ENCODE data around the gene HDAC9. TPM values are rescaled to one million over a fixed set of nuclear protein-coding genes. Genes with fewer than 3 reads are reported as not detected.

The HDAC9 gene
- total and polyA plus RNA-seq, 2 of the 13 experiments (the other 11 are each of a cell fraction or from before 2014, with no cell fraction given): 0.05 to 0.07 TPM

- no peak for FAIRE-seq
- DNase-seq (ENCODE audit: low spot score): no peak
- Histone ChIP-seq H2AFZ (ENCODE audit: low read length) (no peak overlapping the region), H4K20me1 (ENCODE audit: insufficient read depth, low read length) (no peaks in the 10 kb centered on the region), H3K4me2 (ENCODE audit: low read depth, low read length) (no peak overlapping the region), H3K79me2 (ENCODE audit: insufficient read depth, low read length) (no peaks in the 10 kb centered on the region), H3K4me3 (replicated peaks in 1 of 3; ENCODE audit: insufficient read depth in 1 of 3, low read depth in 2 of 3, low read length in 3 of 3) (no peak overlapping the region), H3K9ac (ENCODE audit: insufficient read depth, low read depth, low read length) (no peak overlapping the region), H3K27ac (ENCODE audit: extremely low read length, insufficient read depth, low read length) (no peak overlapping the region), H3K4me1 (ENCODE audit: insufficient read depth, low read length) (no peaks in the 10 kb centered on the region), H3K9me3 (ENCODE audit: low read length) (peaks cover 71% of the 10 kb centered on the region), H3K36me3 (replicated peaks in 1 of 2; ENCODE audit: control insufficient read depth in 1 of 2, insufficient read depth in 2 of 2, low read length in 2 of 2) (no peaks in the 10 kb centered on the region), H3K27me3 (ENCODE audit: control insufficient read depth in 1 of 2, insufficient read depth in 2 of 2, low read length in 2 of 2) (no peaks in the 10 kb centered on the region)
- POLR2A ChIA-PET: no interaction called here
- no peak for TF ChIP-seq PREB (CRISPR knock-in tag; IDR thresholded peaks at IDR 0.05)
- no peak for TF ChIP-seq AGO1 (IDR thresholded peaks at IDR 0.05; ENCODE audit: low read depth, low read length, poor library complexity, severe bottlenecking)
- TF ChIP-seq, protein P1, sequence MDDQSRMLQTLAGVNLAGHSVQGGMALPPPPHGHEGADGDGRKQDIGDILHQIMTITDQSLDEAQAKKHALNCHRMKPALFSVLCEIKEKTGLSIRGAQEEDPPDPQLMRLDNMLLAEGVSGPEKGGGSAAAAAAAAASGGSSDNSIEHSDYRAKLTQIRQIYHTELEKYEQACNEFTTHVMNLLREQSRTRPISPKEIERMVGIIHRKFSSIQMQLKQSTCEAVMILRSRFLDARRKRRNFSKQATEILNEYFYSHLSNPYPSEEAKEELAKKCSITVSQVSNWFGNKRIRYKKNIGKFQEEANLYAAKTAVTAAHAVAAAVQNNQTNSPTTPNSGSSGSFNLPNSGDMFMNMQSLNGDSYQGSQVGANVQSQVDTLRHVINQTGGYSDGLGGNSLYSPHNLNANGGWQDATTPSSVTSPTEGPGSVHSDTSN (CRISPR knock-in tag; IDR thresholded peaks at IDR 0.05; ENCODE audit: borderline replicate concordance): no peak
- no peak for TF ChIP-seq ZNF432 (CRISPR knock-in tag; IDR thresholded peaks at IDR 0.05; ENCODE audit: borderline replicate concordance)
- TF ChIP-seq SRF (IDR thresholded peaks at IDR 0.05; ENCODE audit: low read depth, low read length): no peak
- no peak for TF ChIP-seq ZNF569 (CRISPR knock-in tag; IDR thresholded peaks at IDR 0.05; ENCODE audit: borderline replicate concordance)
- no peak for TF ChIP-seq E2F1 (CRISPR knock-in tag; IDR thresholded peaks at IDR 0.05)
- TF ChIP-seq ZBTB40 (IDR thresholded peaks at IDR 0.05): no peak
- TF ChIP-seq ZBTB40 (CRISPR knock-in tag; IDR thresholded peaks at IDR 0.05): no peak
- TF ChIP-seq, protein P2, sequence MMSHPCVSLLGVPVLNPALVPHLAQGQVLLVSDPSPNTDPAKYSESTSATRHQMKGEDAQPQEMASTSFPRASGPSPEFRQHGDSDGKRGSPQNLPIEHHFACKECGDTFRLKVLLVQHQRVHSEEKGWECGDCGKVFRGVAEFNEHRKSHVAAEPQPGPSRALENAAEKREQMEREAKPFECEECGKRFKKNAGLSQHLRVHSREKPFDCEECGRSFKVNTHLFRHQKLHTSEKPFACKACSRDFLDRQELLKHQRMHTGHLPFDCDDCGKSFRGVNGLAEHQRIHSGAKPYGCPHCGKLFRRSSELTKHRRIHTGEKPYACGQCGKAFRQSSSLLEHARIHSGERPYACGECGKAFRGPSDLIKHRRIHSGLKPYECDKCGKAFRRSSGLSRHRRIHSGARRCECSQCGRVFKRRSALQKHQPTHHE (CRISPR knock-in tag; IDR thresholded peaks at IDR 0.05; ENCODE audit: borderline replicate concordance): no peak
- intact Hi-C loops (cut with micrococcal nuclease; ENCODE audit: unreplicated experiment) (no loop called here), in situ Hi-C loops (cut with HindIII; ENCODE audit: extremely low pct_ligation_motif_present, low pct_unique_long_range_greater_than_20kb) (no loop called here)
- ATAC-seq: no peak
- CTCF ChIA-PET (ENCODE audit: low intra/inter-chr PET ratio, low total read pairs): no interaction called here
- BruUV-seq (replicated peaks): no TSS peak
- 1% methylated on average over 5 of the region's 5 CpGs for WGBS (ENCODE audit: low lambda C conversion rate)
These were observed 500.4 kb downstream of the HDAC9 start for GRCh38 chr7:18995811-18996426.
